Measurements from ENCODE around the gene VWA1. TPM values are rescaled to one million over a fixed set of nuclear protein-coding genes. Genes with fewer than 3 reads are reported as not detected.

The VWA1 gene
- total and polyA plus RNA-seq, 10 of the 15 experiments (the other 5 are each of a cell fraction or from before 2014, with no cell fraction given): 0.02 to 1.7 (median 0.32) TPM; not detected in 2

- SMC1A ChIA-PET (ENCODE audit: uncharacterized antibody, unreplicated experiment): interaction anchor here (1.2 kb wide), 1 partner anchor 11 kb away, joined by 3 read pairs; no protein-coding TSS in a partner anchor
- peak; percentile 10; the same call in 1 of the 3 replicates for ATAC-seq
These were observed 16.8 kb upstream of the VWA1 start for GRCh38 chr1:1418464-1419362.

More at GRCh38 chr1:1418464-1419362, 16.8 kb upstream of the VWA1 start:
- Histone ChIP-seq H3K36me3 (ENCODE audit: control insufficient read depth in 2 of 2, insufficient read depth in 2 of 2, low read length in 1 of 2) (no peaks in the 10 kb centered on the region), H3K27ac (ENCODE audit: control insufficient read depth, insufficient read depth) (peak overlapping the region; percentile 66), H3K4me3 (no peak overlapping the region), H3K9me3 (replicated peaks; ENCODE audit: control insufficient read depth, insufficient read depth, low read length) (no peaks in the 10 kb centered on the region; the same call in 2 of the 3 replicates), H3K9ac (ENCODE audit: control insufficient read depth, insufficient read depth, low read length) (peak overlapping the region; percentile 56; the same call in 1 of the 2 replicates), H3K4me1 (ENCODE audit: control insufficient read depth, insufficient read depth, low read length) (peaks cover 25% of the 10 kb centered on the region), H4K20me1 (ENCODE audit: control insufficient read depth, insufficient read depth) (no peaks in the 10 kb centered on the region), H2AFZ (ENCODE audit: control insufficient read depth, low read depth, low read length) (peak overlapping the region; percentile 82), H3K4me2 (ENCODE audit: control insufficient read depth, insufficient read depth) (peak overlapping the region; percentile 79), H3K79me2 (ENCODE audit: control insufficient read depth, insufficient read depth, low read length) (no peaks in the 10 kb centered on the region), H3K27me3 (replicated peaks in 1 of 2; ENCODE audit: control insufficient read depth in 2 of 2, insufficient read depth in 2 of 2, low read length in 1 of 2) (no peaks in the 10 kb centered on the region)
- intact Hi-C loops (cut with micrococcal nuclease; ENCODE audit: unreplicated experiment) (no loop called here), in situ Hi-C loops (cut with MboI) (no loop called here)
- FAIRE-seq: peak; percentile 52
- ChIA-PET POLR2A (interaction anchor here (0.8 kb wide), 1 partner anchor 14 kb away, joined by 3 read pairs; no protein-coding TSS in a partner anchor), CTCF (no interaction called here), RAD21 (ENCODE audit: unreplicated experiment) (no interaction called here)
- TF ChIP-seq ZNF687 (IDR thresholded peaks at IDR 0.05) (peak; percentile 89), LARP7 (IDR thresholded peaks at IDR 0.05) (0 out of 2 replicates have a peak, but pooled peaks have one; percentile 22), RCOR1 (conservative IDR thresholded peaks at IDR 0.05; ENCODE audit: low read depth, low read length) (no peak), MLLT1 (IDR thresholded peaks at IDR 0.05) (peak; percentile 52; the same call in 1 of the 2 replicates), EZH2 (IDR thresholded peaks at IDR 0.05; ENCODE audit: borderline replicate concordance, control insufficient read depth, low read depth, low read length) (no peak)
- DNase-seq (ENCODE audit: low read depth, low spot score): no peak
- 53% methylated on average over 26 of the region's 26 CpGs for WGBS (ENCODE audit: insufficient coverage, insufficient replicate concordance, low lambda C conversion rate, missing lambda C conversion rate)
- BruUV-seq (replicated peaks): TSS peak; percentile 63
